ENCODE results near the gene C5orf15.

Gene C5orf15

GRCh38 chr5:133981714-133982113 lies 13.3 kb upstream of the C5orf15 start:
- Histone ChIP-seq H3K79me2 (ENCODE audit: insufficient read depth, low read length) (no peaks in the 10 kb centered on the region), H4K20me1 (ENCODE audit: insufficient read depth, low read length) (no peaks in the 10 kb centered on the region), H3K4me3 (ENCODE audit: low read depth, low read length, poor library complexity, severe bottlenecking) (no peak overlapping the region), H3K9me3 (ENCODE audit: low read length) (no peaks in the 10 kb centered on the region), H3K27ac (ENCODE audit: low read depth, low read length, poor library complexity, severe bottlenecking) (no peak overlapping the region), H3F3A (ENCODE audit: insufficient read depth, low read length) (no peaks in the 10 kb centered on the region), H3K9me2 (ENCODE audit: low read depth, low read length) (no peaks in the 10 kb centered on the region), H3K27me3 (ENCODE audit: insufficient read depth, low read length) (no peaks in the 10 kb centered on the region), H2AFZ (ENCODE audit: low read length) (no peak overlapping the region), H3K4me1 (ENCODE audit: insufficient read depth, low read length, severe bottlenecking) (peaks cover 12% of the 10 kb centered on the region), H3K9ac (ENCODE audit: low read length) (no peak overlapping the region), H3K4me2 (ENCODE audit: low read length) (no peak overlapping the region), H3K36me3 (ENCODE audit: insufficient read depth, low read length) (peaks cover 85% of the 10 kb centered on the region)
- TF ChIP-seq CTCF (IDR thresholded peaks at IDR 0.05; ENCODE audit: low read length) (no peak), EZH2 (IDR thresholded peaks at IDR 0.05; ENCODE audit: borderline replicate concordance, low read length) (no peak)

- H3K27me3 ChIP-seq (ENCODE audit: insufficient read depth, low read length) = no peaks in the 10 kb centered on the region
- no peak overlapping the region for H3K9ac ChIP-seq (ENCODE audit: low read length)
- H3K36me3 ChIP-seq (ENCODE audit: insufficient read depth, low read length) = peaks cover 85% of the 10 kb centered on the region
Observed at GRCh38 chr5:133980652-133981051, 12.2 kb upstream of the C5orf15 start.

GRCh38 chr5:133978943-133979342 lies 10.5 kb upstream of the C5orf15 start:
- Histone ChIP-seq H3K4me3 (ENCODE audit: low read depth, low read length, poor library complexity, severe bottlenecking) (no peak overlapping the region), H3K4me1 (ENCODE audit: insufficient read depth, low read length, severe bottlenecking) (no peaks in the 10 kb centered on the region), H3K9me3 (ENCODE audit: low read length) (no peaks in the 10 kb centered on the region), H4K20me1 (ENCODE audit: insufficient read depth, low read length) (no peaks in the 10 kb centered on the region), H2AFZ (ENCODE audit: low read length) (no peak overlapping the region), H3K9ac (ENCODE audit: low read length) (no peak overlapping the region), H3K9me2 (ENCODE audit: low read depth, low read length) (no peaks in the 10 kb centered on the region), H3K79me2 (ENCODE audit: insufficient read depth, low read length) (no peaks in the 10 kb centered on the region), H3K36me3 (ENCODE audit: insufficient read depth, low read length) (peaks cover 87% of the 10 kb centered on the region), H3K27me3 (ENCODE audit: insufficient read depth, low read length) (no peaks in the 10 kb centered on the region), H3K4me2 (ENCODE audit: low read length) (no peak overlapping the region), H3F3A (ENCODE audit: insufficient read depth, low read length) (no peaks in the 10 kb centered on the region), H3K27ac (ENCODE audit: low read depth, low read length, poor library complexity, severe bottlenecking) (no peak overlapping the region)
- TF ChIP-seq EZH2 (IDR thresholded peaks at IDR 0.05; ENCODE audit: borderline replicate concordance, low read length) = no peak
- TF ChIP-seq CTCF (IDR thresholded peaks at IDR 0.05; ENCODE audit: low read length) = no peak

More at GRCh38 chr5:133980652-133981051, 12.2 kb upstream of the C5orf15 start:
- Histone ChIP-seq H3K4me3 (ENCODE audit: low read depth, low read length, poor library complexity, severe bottlenecking) (no peak overlapping the region), H4K20me1 (ENCODE audit: insufficient read depth, low read length) (no peaks in the 10 kb centered on the region), H3K79me2 (ENCODE audit: insufficient read depth, low read length) (no peaks in the 10 kb centered on the region), H3K9me3 (ENCODE audit: low read length) (no peaks in the 10 kb centered on the region), H3K4me1 (ENCODE audit: insufficient read depth, low read length, severe bottlenecking) (peaks cover 3% of the 10 kb centered on the region), H3F3A (ENCODE audit: insufficient read depth, low read length) (no peaks in the 10 kb centered on the region), H3K27ac (ENCODE audit: low read depth, low read length, poor library complexity, severe bottlenecking) (no peak overlapping the region), H2AFZ (ENCODE audit: low read length) (no peak overlapping the region), H3K9me2 (ENCODE audit: low read depth, low read length) (no peaks in the 10 kb centered on the region), H3K4me2 (ENCODE audit: low read length) (no peak overlapping the region)
- TF ChIP-seq EZH2 (IDR thresholded peaks at IDR 0.05; ENCODE audit: borderline replicate concordance, low read length) = no peak
- TF ChIP-seq CTCF (IDR thresholded peaks at IDR 0.05; ENCODE audit: low read length) = no peak

Data from OCI-LY1 (cell line).